ENCODE measurements around the gene RBFA.

GRCh38 chr18:80004600-80005342 lies 29.5 kb upstream of the RBFA start:
- TF ChIP-seq CTCF (IDR thresholded peaks at IDR 0.05) (no peak), POLR2AphosphoS5 (IDR thresholded peaks at IDR 0.05; ENCODE audit: insufficient read depth in 1 of 2, low read depth in 1 of 2) (no peak), POLR2A (IDR thresholded peaks at IDR 0.05) (no peak)
